ENCODE data around the gene MAPKBP1. TPM values are rescaled to one million over a fixed set of nuclear protein-coding genes. Genes with fewer than 3 reads are reported as not detected.

MAPKBP1 gene
- polyA plus RNA-seq, 1 donor from 2014 or later, result 2.7 TPM

DNA sequence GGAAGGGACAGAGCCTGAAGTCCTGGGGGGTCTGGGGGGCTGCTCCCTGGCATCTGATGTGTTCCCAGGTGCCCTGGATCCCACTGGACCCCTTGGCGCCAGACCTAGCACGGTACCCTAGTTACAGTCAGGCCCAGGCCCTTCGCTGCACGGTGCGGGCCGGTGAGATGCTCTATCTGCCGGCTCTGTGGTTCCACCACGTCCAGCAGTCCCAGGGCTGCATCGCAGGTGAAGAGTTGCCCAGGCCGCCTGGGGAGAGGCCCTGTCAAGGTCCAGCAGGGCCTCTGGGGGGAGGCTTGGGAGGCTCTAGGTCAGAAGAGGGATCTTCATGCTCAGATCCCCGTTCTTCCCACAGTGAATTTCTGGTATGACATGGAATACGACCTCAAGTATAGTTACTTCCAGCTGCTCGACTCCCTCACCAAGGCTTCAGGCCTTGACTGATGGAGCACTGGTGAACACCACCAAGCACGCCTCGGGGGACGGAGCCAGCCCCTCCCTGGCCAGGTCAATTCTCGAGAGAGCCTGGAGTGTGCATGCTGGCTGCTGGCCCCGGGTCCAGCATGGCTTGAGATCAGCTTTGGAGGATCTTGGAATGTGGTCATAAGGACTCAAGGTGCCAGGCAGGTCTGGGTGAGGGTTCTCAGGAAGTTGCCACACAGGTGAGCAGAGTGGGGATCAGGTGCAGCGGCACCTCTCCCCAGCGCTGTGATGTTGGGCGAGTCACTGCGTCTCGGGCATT, 62.6 kb downstream of the MAPKBP1 start:
- Mint-ChIP-seq H3K9me3 (no peaks in the 10 kb centered on the region), H3K27me3 (no peaks in the 10 kb centered on the region), H3K4me3 (no peak overlapping the region), H3K4me1 (peaks cover 7 to 10% (median 8%) of the 10 kb centered on the region in 3 donors), H3K36me3 (peaks cover 3% of the 10 kb centered on the region), H3K27ac (no peak overlapping the region)

DNA sequence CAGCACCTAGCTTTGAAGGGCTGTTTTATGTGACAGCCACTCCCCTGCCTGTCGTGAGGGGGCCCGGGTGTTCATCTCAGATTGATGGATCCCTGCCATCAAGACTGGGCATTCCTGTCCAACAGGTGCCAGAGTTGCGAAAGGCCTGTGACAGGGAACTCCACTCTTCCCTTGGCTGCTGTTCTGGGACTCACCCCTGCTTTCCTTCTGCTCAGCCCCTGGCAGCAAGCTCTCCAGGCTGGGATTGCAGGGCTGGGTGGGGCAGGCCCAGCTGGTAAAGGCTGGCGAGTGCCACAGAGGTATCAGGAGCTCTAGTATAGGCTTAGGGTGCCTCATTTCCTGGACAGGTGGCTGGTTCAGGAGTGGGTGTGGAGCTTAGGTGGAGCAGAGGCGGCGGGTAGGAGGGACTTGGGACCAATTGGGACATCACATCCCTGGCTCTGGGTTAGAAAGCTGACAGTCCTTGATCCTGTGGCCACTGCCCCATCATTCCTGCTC, 64.2 kb downstream of the MAPKBP1 start, which contains the start of gene PLA2G4B:
PLA2G4B (plus strand) TSS at position 448 of the 498 bp plus-strand sequence. CDS start 67 bp downstream, outside the sequence.
- Mint-ChIP-seq H3K27ac (no peak within 1 kb of the TSS), H3K27me3 (no peaks in the 10 kb centered on the region), H3K9me3 (no peaks in the 10 kb centered on the region), H3K4me1 (peaks cover 0 to 2% (median 0%) of the 10 kb centered on the region in 3 donors), H3K36me3 (peaks cover 3% of the 10 kb centered on the region), H3K4me3 (peak within 1 kb of the TSS in 1 of 4 donors; percentile 23)

DNA sequence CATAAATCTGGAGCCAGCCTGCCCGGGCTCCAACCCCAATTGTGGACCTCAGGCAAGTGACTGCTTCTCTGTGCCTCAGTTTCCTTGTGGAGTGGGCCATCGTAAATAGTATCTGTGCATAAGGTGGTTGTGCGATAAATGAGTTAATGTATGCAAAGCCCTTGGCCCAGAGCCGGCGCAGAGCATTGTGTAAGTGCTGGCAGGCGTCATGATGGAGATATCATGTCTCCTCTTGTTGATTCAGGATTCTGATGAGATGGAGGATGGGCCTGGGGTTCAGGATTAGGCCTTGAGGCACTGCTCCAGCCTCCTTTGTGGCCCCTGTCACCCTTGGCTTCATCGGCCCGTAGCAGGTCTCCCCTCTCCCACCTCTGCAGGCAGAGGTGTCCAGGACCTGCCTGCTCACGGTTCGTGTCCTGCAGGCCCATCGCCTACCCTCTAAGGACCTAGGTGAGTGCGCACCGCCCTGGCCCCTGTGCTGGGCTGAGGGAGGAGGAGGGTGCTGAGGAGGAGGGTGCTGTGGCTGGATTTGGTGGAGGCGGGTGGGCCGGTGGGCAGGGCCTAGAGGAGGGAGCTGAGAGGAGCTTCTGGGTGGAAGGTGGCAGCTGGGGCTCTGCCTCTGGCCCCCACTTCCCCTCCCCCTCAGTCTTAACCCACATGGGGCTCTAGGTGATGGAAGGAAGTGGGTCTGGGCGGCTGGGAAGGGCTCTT, 65.7 kb downstream of the MAPKBP1 start:
- H3K27me3 Mint-ChIP-seq, result no peaks in the 10 kb centered on the region
- no peaks in the 10 kb centered on the region for H3K4me1 Mint-ChIP-seq
- no peak overlapping the region for H3K27ac Mint-ChIP-seq
- no peaks in the 10 kb centered on the region for H3K9me3 Mint-ChIP-seq
- no peak overlapping the region for H3K4me3 Mint-ChIP-seq
- H3K36me3 Mint-ChIP-seq, result no peaks in the 10 kb centered on the region

- H3K27ac Mint-ChIP-seq, result no peak overlapping the region
- H3K36me3 Mint-ChIP-seq, result no peaks in the 10 kb centered on the region
- H3K4me1 Mint-ChIP-seq, result no peaks in the 10 kb centered on the region
- H3K4me3 Mint-ChIP-seq, result no peak overlapping the region
- no peaks in the 10 kb centered on the region for H3K27me3 Mint-ChIP-seq
- H3K9me3 Mint-ChIP-seq, result no peaks in the 10 kb centered on the region
Measured at GRCh38 chr15:41840673-41841072, 66.4 kb downstream of the MAPKBP1 start.

GRCh38 chr15:41841131-41841530, 66.8 kb downstream of the MAPKBP1 start:
- Mint-ChIP-seq H3K27me3 (no peaks in the 10 kb centered on the region), H3K4me1 (no peaks in the 10 kb centered on the region), H3K36me3 (no peaks in the 10 kb centered on the region), H3K9me3 (no peaks in the 10 kb centered on the region), H3K27ac (no peak overlapping the region), H3K4me3 (no peak overlapping the region)

DNA sequence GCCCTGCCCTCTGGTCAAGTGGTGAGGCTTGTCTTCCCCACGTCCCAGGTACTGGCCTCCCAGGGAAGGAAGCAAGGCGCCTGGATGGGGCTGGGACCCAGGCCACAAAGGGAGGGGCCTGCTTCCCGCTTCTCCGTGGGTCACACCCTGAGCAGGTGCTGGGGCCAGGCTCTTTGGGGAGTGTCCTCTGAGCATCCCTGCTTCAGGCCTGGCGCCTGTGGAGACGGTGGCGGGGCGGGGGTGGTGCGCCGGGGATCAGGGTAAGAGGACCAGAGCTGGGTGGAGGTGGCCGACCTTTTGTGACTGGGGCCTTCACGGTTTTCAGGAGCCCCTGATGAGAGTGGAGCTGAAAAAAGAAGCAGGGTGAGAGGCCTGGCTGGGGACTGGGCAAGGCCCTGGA, 67.9 kb downstream of the MAPKBP1 start:
- Mint-ChIP-seq H3K4me1 (no peaks in the 10 kb centered on the region), H3K27ac (no peak overlapping the region), H3K9me3 (no peaks in the 10 kb centered on the region), H3K4me3 (no peak overlapping the region), H3K27me3 (no peaks in the 10 kb centered on the region), H3K36me3 (no peaks in the 10 kb centered on the region)

DNA sequence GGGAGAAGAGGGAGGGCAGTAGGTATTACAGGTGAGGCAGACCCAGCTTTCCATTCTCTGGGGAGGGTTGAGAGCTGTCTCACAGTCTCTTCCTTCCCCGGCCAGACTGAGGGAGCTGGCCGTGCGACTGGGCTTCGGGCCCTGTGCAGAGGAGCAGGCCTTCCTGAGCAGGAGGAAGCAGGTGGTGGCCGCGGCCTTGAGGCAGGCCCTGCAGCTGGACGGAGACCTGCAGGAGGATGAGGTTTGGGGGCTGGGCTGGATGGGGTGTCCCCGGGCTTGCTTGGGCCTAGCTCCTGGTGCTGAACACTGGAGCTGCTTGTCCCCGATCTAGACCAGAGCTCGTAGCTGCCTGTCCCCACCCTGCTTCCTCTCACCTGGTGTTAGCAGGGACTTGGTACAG, 69.3 kb downstream of the MAPKBP1 start:
- Mint-ChIP-seq H3K36me3 (peaks cover 4% of the 10 kb centered on the region), H3K4me1 (no peaks in the 10 kb centered on the region), H3K4me3 (no peak overlapping the region), H3K9me3 (no peaks in the 10 kb centered on the region), H3K27me3 (no peaks in the 10 kb centered on the region), H3K27ac (peak overlapping the region in 1 of 3 donors; percentile 53)

GRCh38 chr15:41844814-41845213, 70.5 kb downstream of the MAPKBP1 start:
- H3K27me3 Mint-ChIP-seq, result no peaks in the 10 kb centered on the region
- H3K36me3 Mint-ChIP-seq, result peaks cover 4% of the 10 kb centered on the region
- H3K4me3 Mint-ChIP-seq, result no peak overlapping the region
- no peaks in the 10 kb centered on the region for H3K9me3 Mint-ChIP-seq
- no peaks in the 10 kb centered on the region for H3K4me1 Mint-ChIP-seq
- no peak overlapping the region for H3K27ac Mint-ChIP-seq

DNA sequence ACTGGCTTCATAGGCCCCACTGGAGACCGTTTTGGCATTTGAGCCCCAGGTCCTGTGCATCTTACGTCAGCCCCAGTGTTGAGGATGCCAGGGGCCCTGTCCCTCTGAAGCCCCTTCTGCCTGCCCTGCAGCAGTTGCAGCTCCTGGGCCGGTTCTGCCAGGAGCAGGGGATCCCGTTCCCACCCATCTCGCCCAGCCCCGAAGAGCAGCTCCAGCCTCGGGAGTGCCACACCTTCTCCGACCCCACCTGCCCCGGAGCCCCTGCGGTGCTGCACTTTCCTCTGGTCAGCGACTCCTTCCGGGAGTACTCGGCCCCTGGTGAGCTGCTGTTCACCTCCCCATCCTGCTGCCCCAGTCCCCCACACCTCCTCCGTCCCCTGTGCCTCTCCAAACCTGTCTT, 72.9 kb downstream of the MAPKBP1 start:
- no peak overlapping the region for H3K4me3 Mint-ChIP-seq
- H3K36me3 Mint-ChIP-seq, result peaks cover 4% of the 10 kb centered on the region
- H3K9me3 Mint-ChIP-seq, result no peaks in the 10 kb centered on the region
- H3K4me1 Mint-ChIP-seq, result peaks cover 0 to 2% (median 0%) of the 10 kb centered on the region in 3 donors
- H3K27me3 Mint-ChIP-seq, result no peaks in the 10 kb centered on the region
- H3K27ac Mint-ChIP-seq, result peak overlapping the region in 1 of 3 donors; percentile 82

DNA sequence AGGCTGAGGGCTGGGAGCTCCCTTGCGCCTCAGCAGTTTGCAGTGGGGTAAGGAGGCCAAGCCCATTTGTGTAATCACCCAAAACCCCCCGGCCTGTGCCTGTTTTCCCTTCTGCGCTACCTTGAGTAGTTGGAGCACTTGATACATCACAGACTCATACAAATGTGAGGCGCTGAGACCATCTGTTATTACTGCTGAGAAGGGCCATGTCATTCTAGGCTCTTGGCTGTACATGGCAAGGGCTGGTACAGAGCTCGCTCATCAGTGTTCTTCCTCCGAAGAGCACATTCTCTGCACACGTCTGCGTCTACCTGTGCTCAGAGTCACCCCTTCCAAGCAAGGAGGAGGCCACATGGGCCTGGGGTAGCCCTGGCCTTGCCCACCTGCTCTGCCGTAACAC, 73.7 kb downstream of the MAPKBP1 start:
- Mint-ChIP-seq H3K36me3 (peaks cover 4% of the 10 kb centered on the region), H3K27ac (no peak overlapping the region), H3K4me1 (peaks cover 0 to 2% (median 0%) of the 10 kb centered on the region in 3 donors), H3K27me3 (no peaks in the 10 kb centered on the region), H3K4me3 (no peak overlapping the region), H3K9me3 (no peaks in the 10 kb centered on the region)

- Mint-ChIP-seq H3K9me3 (no peaks in the 10 kb centered on the region), H3K4me1 (peaks cover 0 to 2% (median 0%) of the 10 kb centered on the region in 3 donors), H3K4me3 (no peak overlapping the region), H3K27ac (no peak overlapping the region), H3K36me3 (peaks cover 4% of the 10 kb centered on the region), H3K27me3 (peaks cover under 1% of the 10 kb centered on the region)
Measured at GRCh38 chr15:41848631-41849030, 74.3 kb downstream of the MAPKBP1 start.

- H3K36me3 Mint-ChIP-seq, result peaks cover 4% of the 10 kb centered on the region
- H3K9me3 Mint-ChIP-seq, result no peaks in the 10 kb centered on the region
- H3K4me3 Mint-ChIP-seq, result no peak overlapping the region
- peaks cover 2% of the 10 kb centered on the region for H3K27me3 Mint-ChIP-seq
- no peak overlapping the region for H3K27ac Mint-ChIP-seq
- H3K4me1 Mint-ChIP-seq, result peaks cover 0 to 2% (median 0%) of the 10 kb centered on the region in 3 donors
Measured at GRCh38 chr15:41849204-41849603, 74.9 kb downstream of the MAPKBP1 start.

GRCh38 chr15:41849861-41850260, 75.6 kb downstream of the MAPKBP1 start:
- H3K4me1 Mint-ChIP-seq, result peaks cover 0 to 2% (median 0%) of the 10 kb centered on the region in 3 donors
- no peak overlapping the region for H3K4me3 Mint-ChIP-seq
- peak overlapping the region in 1 of 3 donors; percentile 12 for H3K27ac Mint-ChIP-seq
- peaks cover 4% of the 10 kb centered on the region for H3K36me3 Mint-ChIP-seq
- peaks cover 2% of the 10 kb centered on the region for H3K27me3 Mint-ChIP-seq
- H3K9me3 Mint-ChIP-seq, result no peaks in the 10 kb centered on the region

DNA sequence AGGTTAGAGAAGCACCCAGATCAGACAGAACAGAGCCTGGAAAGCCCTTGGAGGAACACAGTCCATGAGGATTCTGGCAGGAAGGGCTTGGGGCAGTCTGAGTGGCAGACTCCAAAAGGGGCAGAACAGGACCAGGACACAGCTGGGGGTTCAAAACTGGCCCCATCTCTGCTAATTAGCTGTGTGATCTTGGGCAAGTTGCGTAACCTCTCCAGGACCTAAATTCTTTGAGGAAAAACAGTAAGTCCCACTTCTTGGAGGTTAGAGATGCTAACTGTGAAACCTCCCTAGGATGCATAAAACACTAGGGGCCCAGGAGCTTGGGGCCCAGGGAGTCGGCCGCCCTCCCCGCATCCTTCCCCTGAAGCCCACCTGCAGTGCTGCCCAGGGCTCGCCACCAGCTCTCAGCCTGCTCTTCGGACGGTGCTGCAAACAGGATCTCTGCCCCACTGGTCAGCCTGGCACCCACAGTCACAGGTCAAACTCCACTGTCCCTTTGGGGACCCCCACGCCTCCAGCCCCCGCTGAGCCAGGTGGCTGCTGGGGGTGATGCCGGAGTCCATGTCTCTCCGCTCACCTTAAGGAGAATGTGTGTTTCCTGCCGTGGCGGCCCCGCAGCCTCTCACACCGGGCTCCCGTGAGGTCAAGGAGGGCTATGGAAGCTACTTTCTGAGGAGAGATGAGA, 76.3 kb downstream of the MAPKBP1 start:
- H3K27ac Mint-ChIP-seq, result peak overlapping the region in 2 of 3 donors; percentile 76 to 77
- no peaks in the 10 kb centered on the region for H3K9me3 Mint-ChIP-seq
- H3K36me3 Mint-ChIP-seq, result peaks cover 4% of the 10 kb centered on the region
- no peak overlapping the region for H3K4me3 Mint-ChIP-seq
- H3K27me3 Mint-ChIP-seq, result peaks cover 2% of the 10 kb centered on the region
- H3K4me1 Mint-ChIP-seq, result peaks cover 0 to 2% (median 0%) of the 10 kb centered on the region in 3 donors

DNA sequence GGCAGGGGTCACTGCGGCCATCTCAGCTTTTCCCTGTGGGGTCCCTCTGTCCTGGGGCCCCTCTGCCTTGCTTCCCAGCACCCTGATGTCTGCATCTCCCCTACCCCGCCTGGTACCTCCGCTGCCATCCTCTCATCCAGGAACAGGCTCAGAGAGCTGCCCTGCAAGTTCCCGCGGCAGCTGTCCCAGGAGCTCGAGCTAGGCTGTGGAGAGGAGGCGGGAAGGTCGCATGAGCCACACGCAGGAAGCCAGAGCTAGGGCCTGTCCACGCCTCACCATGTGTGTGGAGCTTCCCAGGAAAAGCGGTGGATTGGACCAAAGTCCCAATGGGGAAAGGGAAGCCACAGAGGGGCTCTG, 76.9 kb downstream of the MAPKBP1 start:
- peak overlapping the region in 1 of 3 donors; percentile 77 for H3K27ac Mint-ChIP-seq

More for the DNA sequence above, 76.9 kb downstream of the MAPKBP1 start:
- peaks cover 4% of the 10 kb centered on the region for H3K36me3 Mint-ChIP-seq
- H3K27me3 Mint-ChIP-seq, result peaks cover 2% of the 10 kb centered on the region
- no peaks in the 10 kb centered on the region for H3K9me3 Mint-ChIP-seq
- H3K4me1 Mint-ChIP-seq, result peaks cover 0 to 2% (median 0%) of the 10 kb centered on the region in 3 donors
- no peak overlapping the region for H3K4me3 Mint-ChIP-seq
